Neural cell (in vitro differentiated cells): ENCODE results near the gene REV3L. TPM values are rescaled to one million over a fixed set of nuclear protein-coding genes. Genes with fewer than 3 reads are reported as not detected.

Experiments
- H2AFZ ChIP-seq: fragments of 200-600, 300-800 bp; sonication (generic), shearing (Covaris generic); 2 replicates; pipeline ENCODE4 v1.6.0; 2014; ENCODE audit warnings: low read depth, mild to moderate bottlenecking, antibody characterized with exemption, low read length, moderate library complexity
- H3F3A ChIP-seq: fragments of 200-600 bp; shearing (Covaris generic); 2 replicates; pipeline ENCODE4 v1.6.1; 2016; ENCODE audit warnings: mild to moderate bottlenecking, moderate library complexity, mixed read lengths, antibody characterized with exemption, low read length; ENCODE audit not compliant: insufficient read depth, poor library complexity, severe bottlenecking
- H3K27ac ChIP-seq: fragments of 200-600, 300-800 bp; sonication (generic), shearing (Covaris generic); 2 replicates; pipeline ENCODE4 v1.5.1; 2014; ENCODE audit warnings: mild to moderate bottlenecking, low read length, moderate library complexity
- H3K27me3 ChIP-seq: fragments of 300-800, 200-600 bp; sonication (generic), shearing (Covaris generic); 2 replicates; pipeline ENCODE4 v1.6.0; 2014; ENCODE audit warnings: mild to moderate bottlenecking, low read depth, low read length, moderate library complexity; ENCODE audit not compliant: insufficient read depth
- H3K36me3 ChIP-seq: fragments of 300-800, 200-600 bp; sonication (generic), shearing (Covaris generic); 2 replicates; pipeline ENCODE4 v1.5.1; 2014; ENCODE audit warnings: mild to moderate bottlenecking, antibody characterized with exemption, low read length, moderate library complexity; ENCODE audit not compliant: insufficient read depth
- H3K4me2 ChIP-seq: fragments of 300-800, 200-600 bp; sonication (generic), shearing (Covaris generic); 2 replicates; pipeline ENCODE4 v1.6.0; 2014; ENCODE audit warnings: mild to moderate bottlenecking, low read length
- H3K4me3 ChIP-seq: fragments of 300-800, 200-600 bp; sonication (generic), shearing (Covaris generic); 2 replicates; pipeline ENCODE4 v1.5.1; 2014; ENCODE audit warnings: mild to moderate bottlenecking, low read length, moderate library complexity
- H3K79me2 ChIP-seq: fragments of 200-600 bp; shearing (Covaris generic); replicated peaks from 2 replicates; pipeline ENCODE4 v1.6.0; 2014; ENCODE audit warnings: mild to moderate bottlenecking, low read length, moderate library complexity; ENCODE audit not compliant: insufficient read depth
- H3K9ac ChIP-seq: fragments of 300-800, 200-600 bp; sonication (generic), shearing (Covaris generic); 2 replicates; pipeline ENCODE4 v1.6.1; 2016; ENCODE audit warnings: mild to moderate bottlenecking, low read length, mixed read lengths
- H3K9me2 ChIP-seq: fragments of 200-600 bp; shearing (Covaris generic); 2 replicates; pipeline ENCODE4 v1.6.1; 2016; ENCODE audit warnings: mild to moderate bottlenecking, low read length, mixed read lengths; ENCODE audit not compliant: insufficient read depth
- H3K9me3 ChIP-seq: fragments of 200-600, 300-800 bp; sonication (generic), shearing (Covaris generic); 2 replicates; pipeline ENCODE4 v1.6.1; 2016; ENCODE audit warnings: mild to moderate bottlenecking, mixed run types, low read length, moderate library complexity, mixed read lengths
- H4K20me1 ChIP-seq: fragments of 200-600 bp; shearing (Covaris generic); 2 replicates; pipeline ENCODE4 v1.6.1; 2016; ENCODE audit warnings: mild to moderate bottlenecking, mixed run types; ENCODE audit not compliant: insufficient read depth
- CTCF ChIP-seq: fragments of 450-650 bp; IDR thresholded peaks from 2 replicates; pipeline ENCODE4 v1.5.1; 2014; ENCODE audit warnings: antibody characterized with exemption, mild to moderate bottlenecking, moderate library complexity; ENCODE audit not compliant: poor library complexity, severe bottlenecking
- EP300 ChIP-seq: fragments of 450-650 bp; conservative IDR thresholded peaks from 2 replicates; pipeline ENCODE4 v1.6.1; 2014; ENCODE audit warnings: antibody characterized with exemption, mild to moderate bottlenecking, moderate library complexity; ENCODE audit not compliant: poor library complexity, severe bottlenecking
- EZH2 ChIP-seq: fragments of 200-600, 300-800 bp; shearing (Covaris generic), sonication (generic); IDR thresholded peaks from 2 replicates; pipeline ENCODE4 v1.6.1; 2014; ENCODE audit warnings: antibody characterized with exemption, low read length, borderline replicate concordance, mild to moderate bottlenecking; ENCODE audit not compliant: insufficient read depth, poor library complexity, severe bottlenecking
- MXI1 ChIP-seq: fragments of 450-650 bp; conservative IDR thresholded peaks from 2 replicates; pipeline ENCODE4 v1.6.1; 2014; ENCODE audit warnings: antibody characterized with exemption, mild to moderate bottlenecking; ENCODE audit not compliant: poor library complexity, severe bottlenecking
- POLR2AphosphoS5 ChIP-seq: IDR thresholded peaks from 2 replicates; pipeline ENCODE4 v1.6.1; 2012
- RAD21 ChIP-seq: fragments of 450-650 bp; conservative IDR thresholded peaks from 2 replicates; pipeline ENCODE4 v1.6.1; 2014; ENCODE audit warnings: antibody characterized with exemption, mild to moderate bottlenecking, moderate library complexity
- REST ChIP-seq: IDR thresholded peaks from 2 replicates; pipeline ENCODE4 v1.6.1; 2012; ENCODE audit warnings: borderline replicate concordance
- SMC3 ChIP-seq: fragments of 450-650 bp; conservative IDR thresholded peaks from 2 replicates; pipeline ENCODE4 v1.6.1; 2014; ENCODE audit warnings: antibody characterized with exemption, mild to moderate bottlenecking, moderate library complexity; ENCODE audit not compliant: poor library complexity
- TAF1 ChIP-seq: IDR thresholded peaks from 2 replicates; pipeline ENCODE4 v1.6.1; 2012; ENCODE audit warnings: low read depth
- polyA plus RNA-seq: library from polyadenylated mRNA; depleted of rRNA; stranded (reverse); fragments of >200 nt; gene quantifications from 2 replicates; pipeline ENCODE4 v1.2.3, GENCODE V29; 2014

Gene REV3L
- polyA plus RNA-seq, 1 donor from 2014 or later, result 60.2 TPM

GRCh38 chr6:111499269-111499793, 16.3 kb upstream of the REV3L start:
- Histone ChIP-seq H3K9me3 (no peaks in the 10 kb centered on the region), H3K4me2 (no peak overlapping the region), H3K9ac (no peak overlapping the region), H3F3A (no peaks in the 10 kb centered on the region), H3K9me2 (no peaks in the 10 kb centered on the region), H3K36me3 (no peaks in the 10 kb centered on the region), H2AFZ (no peak overlapping the region), H3K79me2 (peaks cover 25% of the 10 kb centered on the region), H4K20me1 (no peaks in the 10 kb centered on the region), H3K27me3 (no peaks in the 10 kb centered on the region), H3K4me3 (no peak overlapping the region), H3K27ac (no peak overlapping the region)
- TF ChIP-seq MXI1 (no peak), SMC3 (no peak), POLR2AphosphoS5 (no peak), EP300 (no peak), EZH2 (no peak), TAF1 (no peak), RAD21 (no peak), REST (no peak), CTCF (no peak)

GRCh38 chr6:111494951-111495635, 12.1 kb upstream of the REV3L start:
- Histone ChIP-seq H3K36me3 (no peaks in the 10 kb centered on the region), H2AFZ (no peak overlapping the region), H3K4me3 (no peak overlapping the region), H3F3A (no peaks in the 10 kb centered on the region), H3K9me2 (no peaks in the 10 kb centered on the region), H3K9ac (no peak overlapping the region), H3K9me3 (no peaks in the 10 kb centered on the region), H4K20me1 (no peaks in the 10 kb centered on the region), H3K79me2 (peaks cover 29% of the 10 kb centered on the region), H3K27me3 (no peaks in the 10 kb centered on the region), H3K27ac (no peak overlapping the region), H3K4me2 (no peak overlapping the region)
- TF ChIP-seq EP300, result no peak
